ENCODE results near the gene BDKRB2.

- TF ChIP-seq POLR2A (IDR thresholded peaks at IDR 0.05; ENCODE audit: low read depth, low read length) (no peak), TAF1 (IDR thresholded peaks at IDR 0.05; ENCODE audit: borderline replicate concordance, low read depth, low read length) (no peak)
These were observed 3.0 kb downstream of the BDKRB2 start for GRCh38 chr14:96207686-96208085.

Measured in GM12892 (cell line).